GM12892 (cell line): ENCODE results near the gene GALNT14.

Source experiments
- POLR2A ChIP-seq: IDR thresholded peaks from 2 replicates; pipeline ENCODE4 v1.6.1; 2011; ENCODE audit warnings: low read depth, low read length, control low read depth
- POLR2AphosphoS5 ChIP-seq: IDR thresholded peaks from 2 replicates; pipeline ENCODE4 v1.6.1; 2011; ENCODE audit warnings: low read depth, low read length, control low read depth

DNA sequence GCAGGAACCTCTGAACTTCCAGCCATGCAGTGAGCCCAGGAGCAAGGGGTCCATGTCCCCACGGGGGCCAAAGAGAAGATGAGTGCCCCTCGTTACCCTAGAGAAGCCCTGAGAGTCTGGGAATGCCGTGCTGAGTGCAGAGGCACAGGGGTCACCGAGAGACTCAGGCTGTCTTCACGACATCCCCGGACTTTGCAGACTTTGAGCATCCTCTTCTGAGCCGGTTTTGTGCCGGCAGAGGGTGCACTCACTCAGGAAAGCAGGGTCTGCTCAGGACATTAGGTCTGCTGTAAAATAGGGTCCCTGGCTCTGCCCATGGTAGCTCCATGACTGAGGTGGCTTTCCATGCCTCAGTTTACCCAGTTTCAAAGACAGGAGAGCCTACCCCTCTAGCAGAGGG, 71.0 kb downstream of the GALNT14 start:
- no peak for TF ChIP-seq POLR2A
- TF ChIP-seq POLR2AphosphoS5 = no peak
